GM06990 (cell line): ENCODE measurements around the gene ARHGAP32.

Source experiments
- DNase-seq: peaks from one replicate; pipeline ENCODE4 v3.0.0-alpha.2; 2011; ENCODE audit not compliant: insufficient read length; ENCODE audit errors: extremely low read depth
- H3K27me3 ChIP-seq: replicated peaks from 2 replicates; pipeline ENCODE4 v1.6.0; 2011; ENCODE audit warnings: low read length; ENCODE audit not compliant: control insufficient read depth, insufficient read depth
- H3K36me3 ChIP-seq: 2 replicates; pipeline ENCODE4 v1.5.1; 2011; ENCODE audit warnings: low read length; ENCODE audit not compliant: control insufficient read depth, insufficient read depth
- H3K4me3 ChIP-seq: replicated peaks from 2 replicates; pipeline ENCODE4 v1.5.1; 2011; ENCODE audit warnings: low read depth, mild to moderate bottlenecking, control low read depth, low read length
- CTCF ChIP-seq: IDR thresholded peaks from 2 replicates; pipeline ENCODE4 v1.5.1; 2011; ENCODE audit warnings: low read length, control low read depth, mild to moderate bottlenecking, inconsistent platforms; ENCODE audit not compliant: insufficient read depth, poor library complexity, severe bottlenecking

The ARHGAP32 gene

DNA sequence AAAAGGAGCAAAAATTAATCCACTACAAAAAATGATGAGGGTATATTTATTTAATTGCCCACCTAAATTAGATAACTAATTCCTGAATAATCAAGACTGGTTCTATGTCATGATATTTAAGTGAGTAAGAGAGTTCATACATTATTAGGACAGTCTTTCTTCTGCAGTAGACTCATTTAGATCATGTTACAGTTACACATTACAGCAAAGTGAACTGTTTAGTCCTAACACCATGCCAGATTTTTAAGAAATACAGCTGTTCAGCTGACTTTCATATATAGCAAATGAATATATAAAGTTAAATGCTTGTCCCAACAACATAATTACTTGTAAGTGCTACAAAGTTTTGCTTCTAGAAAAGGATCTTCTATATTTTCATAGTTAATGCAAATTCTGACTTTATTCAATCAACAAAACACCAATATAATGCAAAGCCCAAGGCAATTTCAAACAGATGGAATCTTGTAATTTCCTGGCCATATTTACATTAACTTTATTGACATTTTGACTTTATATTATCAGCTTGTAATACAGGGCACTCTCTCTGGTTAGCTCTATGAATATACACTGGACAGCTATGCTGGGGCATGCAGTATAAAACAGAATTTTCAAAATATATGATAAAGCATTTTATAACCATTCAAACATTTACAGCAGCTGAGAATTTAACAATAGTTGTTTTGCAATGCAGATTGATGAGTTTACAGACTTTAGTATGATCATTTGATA lies 203.7 kb downstream of the ARHGAP32 start:
- Histone ChIP-seq H3K4me3 (no peak overlapping the region), H3K36me3 (no peaks in the 10 kb centered on the region), H3K27me3 (no peaks in the 10 kb centered on the region)
- no peak for TF ChIP-seq CTCF
- DNase-seq = no peak

DNA sequence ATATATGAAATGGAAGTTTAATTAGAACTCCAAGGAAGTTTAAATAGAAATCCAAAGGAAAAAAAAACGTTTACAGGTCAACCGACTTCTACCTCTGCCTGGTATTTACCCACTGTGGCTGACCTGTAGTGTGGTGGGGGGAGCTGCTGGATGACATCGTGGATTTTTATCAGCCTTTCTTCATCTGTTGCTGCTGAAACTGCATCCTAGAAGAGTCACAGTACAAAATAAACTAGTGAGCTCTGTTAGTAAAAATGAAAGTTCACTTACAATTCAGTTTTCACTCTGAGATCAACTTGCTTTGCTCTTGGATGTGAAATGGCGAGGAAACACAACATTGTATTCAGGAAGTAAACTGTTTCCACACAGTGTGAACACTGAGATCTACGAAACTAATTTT lies 206.2 kb downstream of the ARHGAP32 start:
- no peak for DNase-seq
- no peak for TF ChIP-seq CTCF
- Histone ChIP-seq H3K36me3 (no peaks in the 10 kb centered on the region), H3K4me3 (no peak overlapping the region), H3K27me3 (no peaks in the 10 kb centered on the region)

DNA sequence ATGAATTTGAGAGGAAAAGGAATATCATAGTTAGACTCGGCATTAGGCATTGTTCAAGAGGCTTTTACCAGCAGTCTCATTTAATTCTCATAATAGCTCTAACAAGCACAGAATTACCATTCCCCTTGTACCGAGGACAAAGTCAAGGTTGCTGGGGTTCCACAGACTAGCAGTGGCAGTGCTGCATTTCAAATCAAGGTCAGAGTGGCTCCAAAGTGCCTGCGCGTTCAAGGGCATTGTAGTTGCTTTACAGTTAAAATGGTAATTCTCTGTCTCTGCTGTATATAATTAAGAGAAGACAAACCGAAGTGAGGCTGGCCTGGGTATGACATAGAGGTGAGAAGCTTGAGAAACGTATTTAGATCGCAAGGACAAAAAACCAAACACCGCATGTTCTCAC lies 209.1 kb downstream of the ARHGAP32 start:
- no peak for DNase-seq
- no peak for TF ChIP-seq CTCF
- H3K36me3 ChIP-seq = no peaks in the 10 kb centered on the region
- H3K27me3 ChIP-seq = no peaks in the 10 kb centered on the region
- no peak overlapping the region for H3K4me3 ChIP-seq

DNA sequence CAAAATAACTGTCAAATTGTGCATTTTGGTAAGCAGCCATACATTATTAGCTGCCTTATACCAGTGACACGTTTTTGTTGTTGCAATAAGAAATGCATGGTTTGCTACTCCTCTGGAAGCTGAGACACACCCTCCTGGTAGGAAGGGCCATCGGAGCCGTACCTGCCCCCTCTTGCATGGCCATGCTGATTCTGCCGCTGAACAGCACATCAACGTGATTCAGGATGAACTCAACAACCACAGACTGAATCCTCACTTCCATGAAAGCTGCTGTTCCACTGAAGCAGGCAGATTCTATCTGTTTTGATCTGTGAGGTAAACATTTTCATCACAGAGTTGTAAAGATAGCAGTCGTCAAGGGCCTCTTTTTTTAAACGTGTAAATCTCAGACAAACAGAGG lies 210.9 kb downstream of the ARHGAP32 start:
- no peak for TF ChIP-seq CTCF
- H3K36me3 ChIP-seq = no peaks in the 10 kb centered on the region
- no peak overlapping the region for H3K4me3 ChIP-seq
- no peak for DNase-seq
- no peaks in the 10 kb centered on the region; the same call in 1 of the 2 replicates for H3K27me3 ChIP-seq

GRCh38 chr11:128970598-128971190 lies 221.4 kb downstream of the ARHGAP32 start:
- no peak for DNase-seq
- no peaks in the 10 kb centered on the region for H3K36me3 ChIP-seq
- no peaks in the 10 kb centered on the region for H3K27me3 ChIP-seq

More at GRCh38 chr11:128970598-128971190, 221.4 kb downstream of the ARHGAP32 start:
- no peak for TF ChIP-seq CTCF
- no peak overlapping the region for H3K4me3 ChIP-seq
